Measurements from ENCODE around the gene GMDS. TPM values are rescaled to one million over a fixed set of nuclear protein-coding genes. Genes with fewer than 3 reads are reported as not detected.

Gene GMDS
- total RNA-seq, 1 experiment from 2014 or later, result 27.6 TPM

- Histone ChIP-seq H2BK120ac (ENCODE audit: low read depth, low read length, poor library complexity, severe bottlenecking) (no peak overlapping the region), H2BK15ac (ENCODE audit: low read depth, low read length) (no peak overlapping the region), H3K79me2 (ENCODE audit: insufficient read depth, low read length) (no peaks in the 10 kb centered on the region), H4K20me1 (ENCODE audit: control insufficient read depth, insufficient read depth, insufficient read length) (no peaks in the 10 kb centered on the region), H3K4me1 (ENCODE audit: insufficient read depth, low read length) (no peaks in the 10 kb centered on the region), H3K27me3 (ENCODE audit: insufficient read depth, low read length) (no peaks in the 10 kb centered on the region), H3K4me2 (ENCODE audit: insufficient read depth, insufficient read length, low read length) (no peak overlapping the region), H3K56ac (ENCODE audit: insufficient read length, low read depth, low read length) (no peak overlapping the region), H3K27ac (ENCODE audit: insufficient read length, low read depth, low read length) (no peak overlapping the region), H3K18ac (ENCODE audit: insufficient read length, low read depth, low read length) (no peak overlapping the region), H3K79me1 (ENCODE audit: insufficient read depth, low read depth, low read length, poor library complexity, severe bottlenecking) (no peaks in the 10 kb centered on the region), H3T11ph (ENCODE audit: low read length) (no peak overlapping the region), H2AK5ac (ENCODE audit: insufficient read length, low read length) (no peak overlapping the region), H3K9me3 (ENCODE audit: control insufficient read depth, low read depth, low read length) (no peaks in the 10 kb centered on the region), H3K23me2 (ENCODE audit: insufficient read length, low read depth, low read length, poor library complexity, severe bottlenecking) (no peaks in the 10 kb centered on the region), H4K91ac (ENCODE audit: insufficient read length, low read depth, low read length) (no peak overlapping the region), H3K4ac (ENCODE audit: low read depth, low read length) (no peak overlapping the region), H2BK5ac (ENCODE audit: insufficient read length, low read length) (no peak overlapping the region), H4K5ac (ENCODE audit: insufficient read length, low read depth, low read length) (no peak overlapping the region), H3K9ac (ENCODE audit: extremely low read depth, insufficient read length, low read length) (no peak overlapping the region), H2BK20ac (ENCODE audit: low read depth, low read length, poor library complexity, severe bottlenecking) (no peak overlapping the region), H3K23ac (ENCODE audit: insufficient read length, low read depth, low read length) (no peak overlapping the region), H2AFZ (ENCODE audit: low read length) (no peak overlapping the region), H3K14ac (ENCODE audit: insufficient read depth, low read length) (no peak overlapping the region), H4K8ac (replicated peaks; ENCODE audit: insufficient read length, low read depth, low read length) (no peak overlapping the region), H2BK12ac (ENCODE audit: insufficient read length, low read depth, low read length) (no peak overlapping the region)
- TF ChIP-seq CTCF (conservative IDR thresholded peaks at IDR 0.05), result no peak
- WGBS (ENCODE audit: extremely low coverage, insufficient read length, low lambda C conversion rate), result no CpG with 5 or more reads among the region's 7 CpGs
- peaks cover 5% of the 10 kb centered on the region for H3K27me3 Mint-ChIP-seq (ENCODE audit: low read depth)
- H3K4me3 Mint-ChIP-seq, result no peak overlapping the region
- H3K36me3 Mint-ChIP-seq (ENCODE audit: insufficient read depth in 1 of 3, low read depth in 3 of 3), result no peaks in the 10 kb centered on the region
- H3K4me1 Mint-ChIP-seq, result no peaks in the 10 kb centered on the region
- no peak for DNase-seq
- H3K9me3 Mint-ChIP-seq, result no peaks in the 10 kb centered on the region
- no peak overlapping the region; a peak in 1 of 7 replicates for H3K27ac Mint-ChIP-seq
Observed at GRCh38 chr6:1586256-1586655, 659.1 kb downstream of the GMDS start.
